Activated CD8-positive, alpha-beta memory T cell treated with anti-CD3 and anti-CD28 coated beads for 4 hours (primary cell): ENCODE measurements around the gene TTC39A.
"Not testable (repeated sequence)": the region's sequence is repeated elsewhere in the genome, so short reads cannot be mapped to it uniquely, and the experiment has no call there.

Source experiments
- DNase-seq, 2 donors: peaks; one replicate each; pipeline ENCODE4 v3.0.0-alpha.2; 2020; ENCODE audit warnings: low read depth in 2 of 2

The TTC39A gene

GRCh38 chr1:51336711-51337110, 6.3 kb upstream of the TTC39A start:
- DNase-seq = no peak

GRCh38 chr1:51336004-51336403, 5.6 kb upstream of the TTC39A start:
- no peak for DNase-seq

- DNase-seq = no peak
Measured at GRCh38 chr1:51331206-51332100, 1.1 kb upstream of the TTC39A start.

- no peak for DNase-seq
Measured at GRCh38 chr1:51329443-51330325, 678 bp downstream of the TTC39A start.

GRCh38 chr1:51328926-51329325, 1.4 kb downstream of the TTC39A start:
- DNase-seq = no peak

- DNase-seq = no peak
Measured at GRCh38 chr1:51328279-51328678, 2.1 kb downstream of the TTC39A start.

- DNase-seq = no peak
Measured at GRCh38 chr1:51327386-51327785, 3.0 kb downstream of the TTC39A start.

- no peak for DNase-seq
Measured at GRCh38 chr1:51326839-51327238, 3.5 kb downstream of the TTC39A start.

- no peak for DNase-seq
Measured at GRCh38 chr1:51325878-51326755, 4.2 kb downstream of the TTC39A start.

- DNase-seq = no peak
Measured at GRCh38 chr1:51325391-51325790, 5.0 kb downstream of the TTC39A start.

GRCh38 chr1:51325011-51325385, 5.4 kb downstream of the TTC39A start:
- not testable (repeated sequence) for DNase-seq

- no peak for DNase-seq
Measured at GRCh38 chr1:51324251-51325010, 5.9 kb downstream of the TTC39A start.

- DNase-seq = no peak
Measured at GRCh38 chr1:51323778-51324177, 6.6 kb downstream of the TTC39A start.

GRCh38 chr1:51322417-51323101, 7.8 kb downstream of the TTC39A start:
- no peak for DNase-seq

- DNase-seq = no peak
Measured at GRCh38 chr1:51321924-51322280, 8.5 kb downstream of the TTC39A start.

GRCh38 chr1:51320967-51321923, 9.1 kb downstream of the TTC39A start:
- DNase-seq = no peak

GRCh38 chr1:51317798-51318197, 12.6 kb downstream of the TTC39A start:
- no peak for DNase-seq

GRCh38 chr1:51316846-51317120, 13.6 kb downstream of the TTC39A start:
- DNase-seq = no peak

- no peak for DNase-seq
Measured at GRCh38 chr1:51316113-51316845, 14.1 kb downstream of the TTC39A start.
